Uterus (tissue), 2 donors: Measurements from ENCODE around the gene ASCL5.

Experiments used
- CTCF ChIP-seq, 4 experiments: fragments of 200-600 bp in 2 of 4; fragments of 450-650 bp in 2 of 4; sonication (generic) in 2 of 4; IDR thresholded peaks; one replicate each; pipeline ENCODE4 v1.5.1; 2016 to 2019; ENCODE audit warnings: antibody characterized with exemption in 4 of 4, mild to moderate bottlenecking in 2 of 4, moderate library complexity in 1 of 4
- POLR2A ChIP-seq, 2 donors: fragments of 450-650 bp; IDR thresholded peaks; one replicate each; pipeline ENCODE4 v1.6.1; 2016; ENCODE audit warnings: antibody characterized with exemption in 2 of 2, mild to moderate bottlenecking in 1 of 2, moderate library complexity in 1 of 2

- TF ChIP-seq CTCF (IDR thresholded peaks at IDR 0.05) (no peak), POLR2A (IDR thresholded peaks at IDR 0.05) (no peak)
These were observed 18.8 kb upstream of the ASCL5 start for GRCh38 chr1:201145816-201146215.
